ENCODE results near the gene TRIP10. TPM values are rescaled to one million over a fixed set of nuclear protein-coding genes. Genes with fewer than 3 reads are reported as not detected.
A peak's percentile ranks its signal among the peaks of the same experiment; 100 is the strongest.

The TRIP10 gene
- total RNA-seq, 1 experiment from 2014 or later = 58.3 TPM

GRCh38 chr19:6728346-6728745, 11.1 kb upstream of the TRIP10 start:
- no peak for DNase-seq (ENCODE audit: low spot score)

GRCh38 chr19:6729573-6730152, 9.8 kb upstream of the TRIP10 start:
- DNase-seq (ENCODE audit: low spot score) = no peak

- DNase-seq (ENCODE audit: low spot score) = no peak
Measured at GRCh38 chr19:6730153-6730804, 9.2 kb upstream of the TRIP10 start.

- no peak for DNase-seq (ENCODE audit: low spot score)
Measured at GRCh38 chr19:6730941-6731670, 8.4 kb upstream of the TRIP10 start.

- DNase-seq (ENCODE audit: low spot score) = no peak
Measured at GRCh38 chr19:6731822-6732221, 7.7 kb upstream of the TRIP10 start.

GRCh38 chr19:6732803-6733337, 6.6 kb upstream of the TRIP10 start:
- no peak for DNase-seq (ENCODE audit: low spot score)

- no peak for DNase-seq (ENCODE audit: low spot score)
Measured at GRCh38 chr19:6733338-6734095, 6.0 kb upstream of the TRIP10 start.

- DNase-seq (ENCODE audit: low spot score) = peak; percentile 46
Measured at GRCh38 chr19:6734096-6734696, 5.3 kb upstream of the TRIP10 start.

GRCh38 chr19:6735181-6735911, 4.1 kb upstream of the TRIP10 start:
- no peak for DNase-seq (ENCODE audit: low spot score)

- peak; percentile 84 for DNase-seq (ENCODE audit: low spot score)
Measured at GRCh38 chr19:6736169-6736916, 3.1 kb upstream of the TRIP10 start.

GRCh38 chr19:6736917-6737283, 2.6 kb upstream of the TRIP10 start:
- DNase-seq (ENCODE audit: low spot score) = no peak

- DNase-seq (ENCODE audit: low spot score) = peak; percentile 100
Measured at GRCh38 chr19:6737284-6737872, 2.1 kb upstream of the TRIP10 start, which contains the start of gene GPR108. Gene GPR108, minus strand, starts transcription at chr19:6737580. Its CDS starts 4 bp downstream, at chr19:6737576.

GRCh38 chr19:6737873-6738786, 1.4 kb upstream of the TRIP10 start:
- DNase-seq (ENCODE audit: low spot score) = peak; percentile 74

- no peak for DNase-seq (ENCODE audit: low spot score)
Measured at GRCh38 chr19:6738787-6739389, 592 bp upstream of the TRIP10 start.

- no peak for DNase-seq (ENCODE audit: low spot score)
Measured at GRCh38 chr19:6739883-6740588, 556 bp downstream of the TRIP10 start.

- no peak for DNase-seq (ENCODE audit: low spot score)
Measured at GRCh38 chr19:6740589-6741343, 1.3 kb downstream of the TRIP10 start.

- no peak for DNase-seq (ENCODE audit: low spot score)
Measured at GRCh38 chr19:6743066-6743465, 3.6 kb downstream of the TRIP10 start.
